CD14-positive monocyte (primary cell): ENCODE results near the gene PDGFD. TPM values are rescaled to one million over a fixed set of nuclear protein-coding genes. Genes with fewer than 3 reads are reported as not detected.

Source experiments
- DNase-seq, 3 donors: peaks; one replicate each; pipeline ENCODE4 v3.0.0-alpha.2; 2011 to 2022
- H2AFZ ChIP-seq: 2 replicates; pipeline ENCODE4 v1.6.0; 2012; ENCODE audit warnings: mild to moderate bottlenecking, low read depth, low read length, inconsistent platforms; ENCODE audit not compliant: insufficient read depth, poor library complexity, severe bottlenecking
- H3K27ac ChIP-seq, 2 donors: 1 replicate in 1 of 2; 2 replicates in 1 of 2; pipeline ENCODE4 v1.5.1; 2012 to 2013; ENCODE audit warnings: low read length in 2 of 2, control low read depth in 1 of 2, inconsistent platforms in 1 of 2, low read depth in 1 of 2, mild to moderate bottlenecking in 1 of 2
- H3K27me3 ChIP-seq, 2 donors: one replicate each; pipeline versions ENCODE4 v1.6.0 to v1.6.1; 2011 to 2013; ENCODE audit warnings: low read length in 2 of 2; ENCODE audit not compliant: control insufficient read depth in 2 of 2, insufficient read depth in 2 of 2
- H3K36me3 ChIP-seq, 2 donors: replicated peaks in 1 of 2; 1 replicate in 1 of 2; 2 replicates in 1 of 2; pipeline versions ENCODE4 v1.5.1 to v1.6.1; 2012 to 2013; ENCODE audit warnings: low read length in 2 of 2, control low read depth in 1 of 2, inconsistent platforms in 1 of 2, mild to moderate bottlenecking in 1 of 2; ENCODE audit not compliant: insufficient read depth in 2 of 2, control insufficient read depth in 1 of 2
- H3K4me1 ChIP-seq, 2 donors: 1 replicate in 1 of 2; 2 replicates in 1 of 2; pipeline versions ENCODE4 v1.5.1 to v1.6.1; 2012 to 2013; ENCODE audit warnings: low read length in 2 of 2, control low read depth in 1 of 2, inconsistent platforms in 1 of 2, mild to moderate bottlenecking in 1 of 2, moderate library complexity in 1 of 2; ENCODE audit not compliant: insufficient read depth in 2 of 2, control insufficient read depth in 1 of 2
- H3K4me2 ChIP-seq: replicated peaks from 2 replicates; pipeline ENCODE3; 2012; ENCODE audit warnings: low read length, moderate library complexity, mild to moderate bottlenecking; ENCODE audit not compliant: poor library complexity, severe bottlenecking; ENCODE audit errors: extremely low read depth
- H3K4me3 ChIP-seq, 3 experiments: fragments of 200-600 bp in 1 of 3; sonication (generic) in 1 of 3; replicated peaks in 1 of 3; 1 replicate in 2 of 3; 2 replicates in 1 of 3; pipeline ENCODE4 v1.5.1; 2011 to 2013; ENCODE audit warnings: low read length in 3 of 3, mild to moderate bottlenecking in 3 of 3, control low read depth in 2 of 3, low read depth in 2 of 3, inconsistent platforms in 1 of 3, moderate library complexity in 1 of 3
- H3K79me2 ChIP-seq: 2 replicates; pipeline ENCODE4 v1.6.0; 2012; ENCODE audit warnings: mild to moderate bottlenecking, control low read depth, inconsistent platforms, low read length, moderate library complexity; ENCODE audit not compliant: insufficient read depth
- H3K9ac ChIP-seq: 2 replicates; pipeline ENCODE4 v1.6.0; 2017; ENCODE audit warnings: low read length, mild to moderate bottlenecking; ENCODE audit not compliant: insufficient read depth, poor library complexity, severe bottlenecking
- H3K9me3 ChIP-seq, 2 donors: replicated peaks in 1 of 2; 1 replicate in 1 of 2; 2 replicates in 1 of 2; pipeline versions ENCODE4 v1.5.1 to v1.6.1; 2012 to 2013; ENCODE audit warnings: low read length in 2 of 2, control low read depth in 1 of 2; ENCODE audit not compliant: control insufficient read depth in 1 of 2, insufficient read depth in 1 of 2
- H4K20me1 ChIP-seq: 2 replicates; pipeline ENCODE4 v1.6.0; 2012; ENCODE audit warnings: mild to moderate bottlenecking, low read length, control low read depth, moderate library complexity; ENCODE audit not compliant: insufficient read depth
- H3K27ac Mint-ChIP-seq, 7 donors: one replicate each; pipeline ENCODE4 v1.8.0; 2020; ENCODE audit warnings: mild to moderate bottlenecking in 7 of 7, mixed read lengths in 7 of 7, moderate library complexity in 6 of 7, inconsistent platforms in 2 of 7
- H3K27me3 Mint-ChIP-seq, 3 donors: one replicate each; pipeline ENCODE4 v1.8.0; 2021 to 2022; ENCODE audit warnings: low read depth in 3 of 3, mild to moderate bottlenecking in 3 of 3, mixed read lengths in 3 of 3, moderate library complexity in 3 of 3, inconsistent platforms in 1 of 3
- H3K36me3 Mint-ChIP-seq, 2 donors: one replicate each; pipeline ENCODE4 v1.8.0; 2020; ENCODE audit warnings: mixed read lengths in 2 of 2, inconsistent platforms in 1 of 2, mild to moderate bottlenecking in 1 of 2
- H3K4me1 Mint-ChIP-seq: one replicate; pipeline ENCODE4 v1.8.0; 2020; ENCODE audit warnings: mild to moderate bottlenecking, mixed read lengths
- H3K4me3 Mint-ChIP-seq, 2 donors: one replicate each; pipeline ENCODE4 v1.8.0; 2020; ENCODE audit warnings: mild to moderate bottlenecking in 2 of 2, mixed read lengths in 2 of 2, moderate library complexity in 1 of 2
- H3K9me3 Mint-ChIP-seq, 7 donors: one replicate each; pipeline ENCODE4 v1.8.0; 2020 to 2022; ENCODE audit warnings: mixed read lengths in 7 of 7, mild to moderate bottlenecking in 6 of 7, moderate library complexity in 6 of 7, inconsistent platforms in 2 of 7
- CTCF ChIP-seq: fragments of 200-600 bp; IDR thresholded peaks from one replicate; pipeline ENCODE4 v1.8.0; 2022; ENCODE audit warnings: antibody characterized with exemption, mild to moderate bottlenecking
- WGBS: methylation state at CpG from one replicate; pipeline ENCODE4 v1.1.5; 2013; ENCODE audit warnings: missing lambda C conversion rate; ENCODE audit not compliant: insufficient coverage; 5-methylcytosine and 5-hydroxymethylcytosine counted together
- intact Hi-C, 2 donors: fragments of 100-400 bp; cut with micrococcal nuclease; formaldehyde crosslinking; loops; one replicate each; pipeline versions ENCODE4 v1.15.0 to v1.15.1; 2023
- polyA plus RNA-seq, 3 donors: library from polyadenylated mRNA; depleted of rRNA in 1 of 3; unstranded in 2 of 3; stranded (reverse) in 1 of 3; fragments of 300-500 nt in 2 of 3; fragments of >200 nt in 1 of 3; fragmentation: Illumina TruSeq in 2 of 3; gene quantifications; 1 replicate in 2 of 3; 2 replicates in 1 of 3; pipeline ENCODE4 v1.2.3, GENCODE V29; 2012 to 2021

PDGFD gene
- polyA plus RNA-seq, 3 donors = 0.05 to 0.15 TPM; not detected in 1

GRCh38 chr11:103910721-103911120, 253.2 kb downstream of the PDGFD start:
- 100% methylated on average over 4 of the region's 7 CpGs for WGBS
- DNase-seq = no peak
- no peaks in the 10 kb centered on the region for H3K79me2 ChIP-seq
- peaks cover 22 to 35% (median 25%) of the 10 kb centered on the region in 7 donors for H3K9me3 Mint-ChIP-seq
- no peaks in the 10 kb centered on the region for H3K27me3 Mint-ChIP-seq
- no peak overlapping the region for H2AFZ ChIP-seq
- H3K4me1 ChIP-seq = peaks cover 24 to 26% of the 10 kb centered on the region in 2 donors
- H3K4me2 ChIP-seq = no peak overlapping the region
- H3K4me3 ChIP-seq = no peak overlapping the region
- no peak overlapping the region for H3K27ac Mint-ChIP-seq
- H3K36me3 Mint-ChIP-seq = peaks cover 0 to 4% of the 10 kb centered on the region in 2 donors
- peaks cover 27% of the 10 kb centered on the region for H3K4me1 Mint-ChIP-seq
- intact Hi-C loops = no loop called here
- no peaks in the 10 kb centered on the region for H3K27me3 ChIP-seq
- peaks cover 0 to 13% of the 10 kb centered on the region in 2 donors for H3K9me3 ChIP-seq
- H3K36me3 ChIP-seq = no peaks in the 10 kb centered on the region
- no peak overlapping the region for H3K4me3 Mint-ChIP-seq
- no peak overlapping the region for H3K27ac ChIP-seq
- H3K9ac ChIP-seq = no peak overlapping the region
- TF ChIP-seq CTCF = no peak
- no peaks in the 10 kb centered on the region for H4K20me1 ChIP-seq

- peak overlapping the region; percentile 28 for H3K4me2 ChIP-seq
- no peaks in the 10 kb centered on the region for H4K20me1 ChIP-seq
- intact Hi-C loops = no loop called here
- peaks cover 0 to 13% of the 10 kb centered on the region in 2 donors for H3K9me3 ChIP-seq
- no peaks in the 10 kb centered on the region for H3K36me3 ChIP-seq
- H3K9ac ChIP-seq = peak overlapping the region; percentile 5
- H3K4me1 Mint-ChIP-seq = peaks cover 27% of the 10 kb centered on the region
- DNase-seq = no peak
- peaks cover 7 to 23% (median 14%) of the 10 kb centered on the region in 7 donors for H3K9me3 Mint-ChIP-seq
- peaks cover 42 to 44% of the 10 kb centered on the region in 2 donors for H3K4me1 ChIP-seq
- WGBS = no CpG with 5 or more reads among the region's 3 CpGs
- H2AFZ ChIP-seq = peak overlapping the region; percentile 6
- H3K27ac ChIP-seq = peak overlapping the region in 1 of 2 donors; percentile 62
- peaks cover 0 to 4% of the 10 kb centered on the region in 2 donors for H3K36me3 Mint-ChIP-seq
- H3K79me2 ChIP-seq = no peaks in the 10 kb centered on the region
- no peaks in the 10 kb centered on the region for H3K27me3 Mint-ChIP-seq
- peak overlapping the region in 1 of 2 donors; percentile 52 for H3K4me3 Mint-ChIP-seq
- no peak for TF ChIP-seq CTCF
- no peaks in the 10 kb centered on the region for H3K27me3 ChIP-seq
- peak overlapping the region in 1 of 3 experiments; percentile 29 for H3K4me3 ChIP-seq
- H3K27ac Mint-ChIP-seq = peak overlapping the region in 6 of 7 donors; percentile 30 to 63 (median 39)
Measured at GRCh38 chr11:103907548-103908455, 256.1 kb downstream of the PDGFD start.
